K562 (cell line): ENCODE results near the gene LRRC57. TPM values are rescaled to one million over a fixed set of nuclear protein-coding genes. Genes with fewer than 3 reads are reported as not detected.

Experiments
- BRF2 ChIP-seq: IDR thresholded peaks from 3 replicates; pipeline ENCODE4 v1.6.1; 2011; ENCODE audit warnings: borderline replicate concordance, mild to moderate bottlenecking; ENCODE audit not compliant: insufficient read length, insufficient read depth
- CREM ChIP-seq: IDR thresholded peaks from 2 replicates; pipeline ENCODE4 v1.6.1; 2014; ENCODE audit warnings: antibody characterized with exemption, low read depth
- EGR1 ChIP-seq: fragments of 450-650 bp; conservative IDR thresholded peaks from 2 replicates; pipeline ENCODE4 v1.6.1; 2017; ENCODE audit warnings: mild to moderate bottlenecking
- KAT8 ChIP-seq: fragments of 450-650 bp; IDR thresholded peaks from 2 replicates; pipeline ENCODE4 v1.6.1; 2016; ENCODE audit warnings: low read depth, mild to moderate bottlenecking
- NFATC3 ChIP-seq: fragments of 450-650 bp; IDR thresholded peaks from 2 replicates; pipeline ENCODE4 v1.6.1; 2017; ENCODE audit warnings: mild to moderate bottlenecking
- NR1H2 ChIP-seq: sonication (generic); formaldehyde crosslinking; IDR thresholded peaks from 2 replicates; pipeline ENCODE4 v1.4.0; 2020; ENCODE audit warnings: mild to moderate bottlenecking, missing genetic modification reagents
- RAD51 ChIP-seq: fragments of 450-650 bp; IDR thresholded peaks from 2 replicates; pipeline ENCODE4 v1.7.1; 2016; ENCODE audit warnings: low read depth, mild to moderate bottlenecking, borderline replicate concordance
- RBM22 ChIP-seq: fragments of 200-400 bp; formaldehyde crosslinking; IDR thresholded peaks from 2 replicates; pipeline ENCODE4 v1.6.1; 2018; ENCODE audit warnings: low read length, low read depth; ENCODE audit not compliant: poor library complexity, severe bottlenecking
- SAFB ChIP-seq: fragments of 200-400 bp; formaldehyde crosslinking; IDR thresholded peaks from 2 replicates; pipeline ENCODE4 v1.6.1; 2017; ENCODE audit warnings: low read depth, low read length, borderline replicate concordance
- SNRNP70 ChIP-seq: fragments of 200-400 bp; formaldehyde crosslinking; optimal IDR thresholded peaks from 2 replicates; pipeline ENCODE3; 2017; ENCODE audit warnings: low read depth, low read length
- TCFL5 ChIP-seq: fragments of 250-450 bp; sonication (Bioruptor Pico); conservative IDR thresholded peaks from 2 replicates; pipeline ENCODE4 v1.6.1; 2021; ENCODE audit warnings: mild to moderate bottlenecking, moderate library complexity, matching md5 sums
- XRCC3 ChIP-seq: fragments of 450-650 bp; IDR thresholded peaks from 2 replicates; pipeline ENCODE4 v1.6.1; 2017; ENCODE audit warnings: mild to moderate bottlenecking, moderate library complexity
- ZFP91 ChIP-seq: sonication (generic); formaldehyde crosslinking; IDR thresholded peaks from 2 replicates; pipeline ENCODE4 v1.8.0; 2022; ENCODE audit warnings: mild to moderate bottlenecking, missing genetic modification reagents
- ZFPM2 ChIP-seq: fragments of 250-450 bp; sonication (Bioruptor Pico); IDR thresholded peaks from 2 replicates; pipeline ENCODE4 v1.5.1; 2022; ENCODE audit warnings: mild to moderate bottlenecking
- ZFX ChIP-seq: sonication (generic); formaldehyde crosslinking; IDR thresholded peaks from 2 replicates; pipeline ENCODE4 v1.8.0; 2022; ENCODE audit warnings: mild to moderate bottlenecking, missing genetic modification reagents, moderate library complexity
- ZNF512 ChIP-seq: IDR thresholded peaks from 2 replicates; pipeline ENCODE4 v1.6.1; 2016; ENCODE audit warnings: missing genetic modification characterization, missing compliant biosample characterization
- ZNF780A ChIP-seq: fragments of 250-450 bp; sonication (Bioruptor Pico); IDR thresholded peaks from 2 replicates; pipeline ENCODE4 v1.5.0; 2021; ENCODE audit warnings: mild to moderate bottlenecking
- polyA plus RNA-seq, 8 experiments: library from polyadenylated mRNA; depleted of rRNA in 4 of 8; stranded (reverse) in 5 of 8; unstranded in 3 of 8; fragments of >200 nt; fragmentation: Nextera tagmentation in 2 of 8; fragmentation: Illumina TruSeq in 1 of 8; extraction: Ambion mirVana in 2 of 8; extraction: Trizol in 1 of 8; gene quantifications; 2 replicates each; pipeline versions ENCODE4 v1.2.1 to v1.2.3, GENCODE V29; 2011 to 2014; ENCODE audit warnings: inconsistent platforms in 1 of 8, missing spikeins in 1 of 8
- total RNA-seq, 7 experiments: library from RNA; depleted of rRNA in 6 of 7; stranded (reverse); fragments of >200 nt in 6 of 7; fragmentation: Illumina TruSeq in 2 of 7; extraction: Trizol in 2 of 7; gene quantifications; 2 replicates each; pipeline versions ENCODE4 v1.2.1 to v1.2.3, GENCODE V29; 2011 to 2021; ENCODE audit warnings: low replicate concordance in 1 of 7
- TF ChIP-seq, protein P1 (sequence below): fragments of 150-350 bp; IDR thresholded peaks from 2 replicates; pipeline ENCODE4 v1.6.1; 2014; ENCODE audit warnings: low read depth, mild to moderate bottlenecking, low read length, borderline replicate concordance
- TF ChIP-seq, protein P2 (sequence below), 3 experiments: IDR thresholded peaks in 2 of 3; conservative IDR thresholded peaks in 1 of 3; 2 replicates each; pipeline ENCODE4 v1.5.1; 2011 to 2012; ENCODE audit warnings: low read length in 3 of 3, mild to moderate bottlenecking in 3 of 3, control low read depth in 2 of 3, improper control_type of control experiment in 1 of 3, inconsistent platforms in 1 of 3, low read depth in 1 of 3, mixed read lengths in 1 of 3, moderate library complexity in 1 of 3; ENCODE audit not compliant: insufficient read depth in 2 of 3

The LRRC57 gene
- total and polyA plus RNA-seq, 9 of the 15 experiments (the other 6 are each of a cell fraction or from before 2014, with no cell fraction given), result 3.9 to 20.4 (median 14.8) TPM

- TF ChIP-seq NFATC3 (no peak; the same call in 1 of the 2 replicates), KAT8 (no peak), SNRNP70 (no peak), EGR1 (peak; percentile 92), ZNF512 (no peak), BRF2 (no peak), SAFB (no peak), ZNF780A (CRISPR knock-in tag) (no peak), XRCC3 (no peak), ZFP91 (CRISPR knock-in tag) (no peak), NR1H2 (CRISPR knock-in tag) (no peak), TCFL5 (CRISPR knock-in tag) (no peak), ZFX (CRISPR knock-in tag) (no peak), ZFPM2 (CRISPR knock-in tag) (no peak), RBM22 (no peak), CREM (no peak), RAD51 (no peak)
- TF ChIP-seq, protein P1, sequence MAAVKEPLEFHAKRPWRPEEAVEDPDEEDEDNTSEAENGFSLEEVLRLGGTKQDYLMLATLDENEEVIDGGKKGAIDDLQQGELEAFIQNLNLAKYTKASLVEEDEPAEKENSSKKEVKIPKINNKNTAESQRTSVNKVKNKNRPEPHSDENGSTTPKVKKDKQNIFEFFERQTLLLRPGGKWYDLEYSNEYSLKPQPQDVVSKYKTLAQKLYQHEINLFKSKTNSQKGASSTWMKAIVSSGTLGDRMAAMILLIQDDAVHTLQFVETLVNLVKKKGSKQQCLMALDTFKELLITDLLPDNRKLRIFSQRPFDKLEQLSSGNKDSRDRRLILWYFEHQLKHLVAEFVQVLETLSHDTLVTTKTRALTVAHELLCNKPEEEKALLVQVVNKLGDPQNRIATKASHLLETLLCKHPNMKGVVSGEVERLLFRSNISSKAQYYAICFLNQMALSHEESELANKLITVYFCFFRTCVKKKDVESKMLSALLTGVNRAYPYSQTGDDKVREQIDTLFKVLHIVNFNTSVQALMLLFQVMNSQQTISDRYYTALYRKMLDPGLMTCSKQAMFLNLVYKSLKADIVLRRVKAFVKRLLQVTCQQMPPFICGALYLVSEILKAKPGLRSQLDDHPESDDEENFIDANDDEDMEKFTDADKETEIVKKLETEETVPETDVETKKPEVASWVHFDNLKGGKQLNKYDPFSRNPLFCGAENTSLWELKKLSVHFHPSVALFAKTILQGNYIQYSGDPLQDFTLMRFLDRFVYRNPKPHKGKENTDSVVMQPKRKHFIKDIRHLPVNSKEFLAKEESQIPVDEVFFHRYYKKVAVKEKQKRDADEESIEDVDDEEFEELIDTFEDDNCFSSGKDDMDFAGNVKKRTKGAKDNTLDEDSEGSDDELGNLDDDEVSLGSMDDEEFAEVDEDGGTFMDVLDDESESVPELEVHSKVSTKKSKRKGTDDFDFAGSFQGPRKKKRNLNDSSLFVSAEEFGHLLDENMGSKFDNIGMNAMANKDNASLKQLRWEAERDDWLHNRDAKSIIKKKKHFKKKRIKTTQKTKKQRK, result no peak
- TF ChIP-seq, protein P2, sequence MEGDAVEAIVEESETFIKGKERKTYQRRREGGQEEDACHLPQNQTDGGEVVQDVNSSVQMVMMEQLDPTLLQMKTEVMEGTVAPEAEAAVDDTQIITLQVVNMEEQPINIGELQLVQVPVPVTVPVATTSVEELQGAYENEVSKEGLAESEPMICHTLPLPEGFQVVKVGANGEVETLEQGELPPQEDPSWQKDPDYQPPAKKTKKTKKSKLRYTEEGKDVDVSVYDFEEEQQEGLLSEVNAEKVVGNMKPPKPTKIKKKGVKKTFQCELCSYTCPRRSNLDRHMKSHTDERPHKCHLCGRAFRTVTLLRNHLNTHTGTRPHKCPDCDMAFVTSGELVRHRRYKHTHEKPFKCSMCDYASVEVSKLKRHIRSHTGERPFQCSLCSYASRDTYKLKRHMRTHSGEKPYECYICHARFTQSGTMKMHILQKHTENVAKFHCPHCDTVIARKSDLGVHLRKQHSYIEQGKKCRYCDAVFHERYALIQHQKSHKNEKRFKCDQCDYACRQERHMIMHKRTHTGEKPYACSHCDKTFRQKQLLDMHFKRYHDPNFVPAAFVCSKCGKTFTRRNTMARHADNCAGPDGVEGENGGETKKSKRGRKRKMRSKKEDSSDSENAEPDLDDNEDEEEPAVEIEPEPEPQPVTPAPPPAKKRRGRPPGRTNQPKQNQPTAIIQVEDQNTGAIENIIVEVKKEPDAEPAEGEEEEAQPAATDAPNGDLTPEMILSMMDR (IDR thresholded peaks at IDR 0.05 in 2 of 3, conservative IDR thresholded peaks at IDR 0.05 in 1 of 3; ENCODE audit: insufficient read depth in 2 of 3, low read depth in 1 of 3, low read length in 3 of 3), result no peak
Observed at GRCh38 chr15:42499858-42500609, 48.6 kb downstream of the LRRC57 start (continued).
